Endothelial cell of umbilical vein (primary cell): ENCODE results near the gene MASP2. TPM values are rescaled to one million over a fixed set of nuclear protein-coding genes. Genes with fewer than 3 reads are reported as not detected.

ENCODE experiments used
- BruUV-seq: library from RNA; stranded (reverse); fragments of 400-500 nt; replicated peaks from 2 replicates; lab custom pipeline; 2021; lab: Mats Ljungman, UMichigan
- CTCF ChIA-PET: fragments of 300-600, 350-600 bp; sonication (Branson Sonifier 250); formaldehyde crosslinking; loops from one replicate; lab custom pipeline; 2021; ENCODE audit warnings: antibody characterized with exemption, inconsistent platforms; lab: Charles Lee
- POLR2A ChIA-PET: fragments of 300-600, 350-600 bp; sonication (Branson Sonifier 250); formaldehyde crosslinking; loops from one replicate; lab custom pipeline; 2021; ENCODE audit warnings: antibody characterized with exemption, inconsistent platforms; lab: Charles Lee
- DNase-seq: peaks from one replicate; pipeline ENCODE4 v3.0.0-alpha.2; 2011; ENCODE audit warnings: low read depth, low spot score
- FAIRE-seq: peaks from 2 replicates; lab custom pipeline; 2011; peaks lifted over from hg19 to GRCh38; lab: Jason Lieb, UNC
- H2AFZ ChIP-seq: 2 replicates; pipeline ENCODE4 v1.6.0; 2012; ENCODE audit warnings: low read depth, low read length, control low read depth, inconsistent platforms
- H3K27ac ChIP-seq: 2 replicates; pipeline ENCODE4 v1.5.1; 2011; ENCODE audit warnings: low read depth, mild to moderate bottlenecking, control low read depth, low read length, moderate library complexity; ENCODE audit not compliant: insufficient read depth
- H3K27me3 ChIP-seq, 2 experiments: 2 replicates each; pipeline versions ENCODE4 v1.6.0 to v1.6.1; 2011; ENCODE audit warnings: low read length in 2 of 2, mixed read lengths in 1 of 2; ENCODE audit not compliant: control insufficient read depth in 2 of 2, insufficient read depth in 2 of 2
- H3K36me3 ChIP-seq, 2 experiments: 2 replicates in 1 of 2; 3 replicates in 1 of 2; pipeline ENCODE4 v1.5.1; 2011; ENCODE audit warnings: low read length in 2 of 2, mild to moderate bottlenecking in 1 of 2, moderate library complexity in 1 of 2; ENCODE audit not compliant: control insufficient read depth in 2 of 2, insufficient read depth in 2 of 2; ENCODE audit errors: extremely low read depth in 1 of 2
- H3K4me1 ChIP-seq: 3 replicates; pipeline ENCODE4 v1.5.1; 2011; ENCODE audit warnings: mild to moderate bottlenecking, low read length; ENCODE audit not compliant: control insufficient read depth, insufficient read depth; ENCODE audit errors: extremely low read depth
- H3K4me2 ChIP-seq: 2 replicates; pipeline ENCODE4 v1.6.1; 2011; ENCODE audit warnings: low read length, control low read depth, mixed read lengths; ENCODE audit not compliant: insufficient read depth
- H3K4me3 ChIP-seq, 3 experiments: fragments of 200-600 bp in 1 of 3; sonication (generic), shearing (Covaris generic) in 1 of 3; replicated peaks in 1 of 3; 2 replicates each; pipeline ENCODE4 v1.5.1; 2011 to 2016; ENCODE audit warnings: control low read depth in 3 of 3, low read length in 3 of 3, mild to moderate bottlenecking in 2 of 3, inconsistent platforms in 1 of 3, low read depth in 1 of 3, moderate library complexity in 1 of 3; ENCODE audit not compliant: insufficient read depth in 1 of 3
- H3K79me2 ChIP-seq: 2 replicates; pipeline ENCODE4 v1.6.0; 2012; ENCODE audit warnings: low read length, inconsistent platforms; ENCODE audit not compliant: control insufficient read depth, insufficient read depth
- H3K9ac ChIP-seq: replicated peaks from 2 replicates; pipeline ENCODE3; 2011; ENCODE audit warnings: low read length, control low read depth; ENCODE audit not compliant: insufficient read depth; ENCODE audit errors: extremely low read depth
- H3K9me1 ChIP-seq: replicated peaks from 3 replicates; pipeline ENCODE4 v1.6.0; 2011; ENCODE audit warnings: mild to moderate bottlenecking, low read length; ENCODE audit not compliant: control insufficient read depth, insufficient read depth; ENCODE audit errors: extremely low read depth
- H3K9me3 ChIP-seq: replicated peaks from 2 replicates; pipeline ENCODE4 v1.5.1; 2012; ENCODE audit warnings: low read length, inconsistent platforms; ENCODE audit not compliant: control insufficient read depth, insufficient read depth
- H4K20me1 ChIP-seq: replicated peaks from 2 replicates; pipeline ENCODE3; 2011; ENCODE audit warnings: mild to moderate bottlenecking, low read length; ENCODE audit not compliant: control insufficient read depth, insufficient read depth; ENCODE audit errors: extremely low read depth
- EZH2 ChIP-seq: IDR thresholded peaks from 2 replicates; pipeline ENCODE4 v1.6.1; 2012; ENCODE audit warnings: borderline replicate concordance, low read depth, mild to moderate bottlenecking, moderate library complexity, low read length, inconsistent platforms; ENCODE audit not compliant: severe bottlenecking
- FOS ChIP-seq: IDR thresholded peaks from 2 replicates; pipeline ENCODE4 v1.6.1; 2011; ENCODE audit warnings: mild to moderate bottlenecking, low read length, moderate library complexity, borderline replicate concordance; ENCODE audit not compliant: insufficient read depth
- GATA2 ChIP-seq: IDR thresholded peaks from 2 replicates; pipeline ENCODE4 v1.7.0; 2011; ENCODE audit warnings: low read depth, mild to moderate bottlenecking, moderate library complexity, mixed read lengths, low read length; ENCODE audit not compliant: insufficient read length, insufficient read depth
- JUN ChIP-seq: IDR thresholded peaks from 2 replicates; pipeline ENCODE4 v1.6.1; 2011; ENCODE audit warnings: borderline replicate concordance, low read depth; ENCODE audit not compliant: insufficient read length, insufficient read depth
- MYC ChIP-seq: IDR thresholded peaks from one replicate; pipeline ENCODE4 v1.6.1; 2011; ENCODE audit warnings: mild to moderate bottlenecking, low read depth, low read length
- POLR2A ChIP-seq: IDR thresholded peaks from 2 replicates; pipeline ENCODE4 v1.6.1; 2012; ENCODE audit warnings: low read depth, mild to moderate bottlenecking, control low read depth, low read length
- POLR2AphosphoS5 ChIP-seq: IDR thresholded peaks from 2 replicates; pipeline ENCODE4 v1.6.1; 2012; ENCODE audit warnings: low read depth, mild to moderate bottlenecking, control low read depth, low read length, moderate library complexity; ENCODE audit not compliant: insufficient read depth
- dilution Hi-C: fragments of 300-500 bp; cut with MboI; formaldehyde crosslinking; loops from one replicate; pipeline ENCODE4 v1.15.0; 2019; ENCODE audit warnings: low sequenced_read_pairs; ENCODE audit not compliant: extremely low pct_ligation_motif_present
- intact Hi-C: fragments of 100-400 bp; cut with micrococcal nuclease; formaldehyde crosslinking; loops from one replicate; pipeline ENCODE4 v1.10.0; 2022
- polyA plus RNA-seq, 4 experiments: library from polyadenylated mRNA; depleted of rRNA in 3 of 4; stranded (reverse) in 3 of 4; unstranded in 1 of 4; fragments of >200 nt; gene quantifications; 2 replicates each; pipeline versions ENCODE4 v1.2.1 to v1.2.3, GENCODE V29; 2011 to 2012; ENCODE audit warnings: missing spikeins in 1 of 4
- total RNA-seq: library from RNA; stranded (reverse); gene quantifications from 2 replicates; pipeline ENCODE4 v1.2.3, GENCODE V29; 2021
- TF ChIP-seq, protein P1 (sequence below): IDR thresholded peaks from 2 replicates; pipeline ENCODE4 v1.6.1; 2011; ENCODE audit not compliant: insufficient read depth, insufficient read length
- TF ChIP-seq, protein P2 (sequence below), 2 donors: IDR thresholded peaks; 1 replicate in 1 of 2; 2 replicates in 1 of 2; pipeline ENCODE4 v1.5.1; 2011; ENCODE audit warnings: low read length in 2 of 2, mild to moderate bottlenecking in 2 of 2, moderate library complexity in 2 of 2, control low read depth in 1 of 2, inconsistent platforms in 1 of 2, low read depth in 1 of 2; ENCODE audit not compliant: insufficient read depth in 1 of 2; ENCODE audit errors: extremely low read depth in 1 of 2

The MASP2 gene
- total and polyA plus RNA-seq, 2 donors (not counting 3 experiments of a cell fraction or from before 2014, with no cell fraction given), result 0.53 TPM; not detected in 1

DNA sequence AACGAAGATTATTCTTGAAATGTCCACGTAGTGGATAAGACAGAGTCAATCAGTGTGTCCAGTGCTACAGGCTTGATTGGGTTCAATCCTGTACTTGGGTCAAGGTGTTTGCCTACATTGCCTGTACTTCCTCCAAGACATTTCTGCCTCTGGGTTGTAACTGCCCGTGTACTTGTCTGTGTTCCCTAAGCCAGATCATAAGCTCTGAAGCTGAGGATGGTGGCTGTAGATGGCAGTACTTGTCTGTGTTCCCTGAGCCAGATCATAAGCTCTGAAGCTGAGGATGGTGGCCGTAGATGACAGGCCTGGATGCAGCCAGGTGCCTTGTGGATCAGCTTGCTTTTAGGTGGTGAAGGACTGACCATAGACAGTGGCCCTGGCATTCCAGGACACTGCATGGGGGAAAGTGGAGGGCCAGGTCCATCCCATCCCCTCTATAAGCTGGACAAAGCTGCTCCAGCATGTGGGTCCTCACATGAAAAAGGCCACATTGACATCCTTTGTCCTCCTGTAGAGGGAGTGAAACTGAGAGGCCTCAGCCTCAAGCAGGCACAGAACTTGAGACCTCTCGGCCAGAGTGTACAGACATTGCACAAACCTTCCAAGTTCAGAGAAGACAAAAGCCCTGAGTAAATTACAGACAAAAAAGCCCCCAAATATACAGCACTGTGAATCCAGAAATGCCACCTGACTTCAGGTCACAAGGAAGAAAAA is 14.8 kb upstream of the MASP2 start:
- no peak overlapping the region for H3K27ac ChIP-seq
- peaks cover 4 to 15% of the 10 kb centered on the region in 2 experiments for H3K36me3 ChIP-seq
- no peaks in the 10 kb centered on the region for H4K20me1 ChIP-seq
- intact Hi-C loops (loop anchor here (5.0 kb wide), 1 partner anchor 35 kb away; the partner anchor contains the start of gene EXOSC10), dilution Hi-C loops (no loop called here)
- no peak overlapping the region for H3K9ac ChIP-seq
- BruUV-seq, result no TSS peak
- no peak overlapping the region for H3K4me3 ChIP-seq
- no peaks in the 10 kb centered on the region for H3K9me1 ChIP-seq
- DNase-seq (no peak), FAIRE-seq (no peak)
- H3K4me2 ChIP-seq, result no peak overlapping the region
- ChIA-PET CTCF (interaction anchor here (4.1 kb wide), 1 partner anchor 24 kb away, joined by 69 read pairs; no protein-coding TSS in a partner anchor), POLR2A (no interaction called here)
- H3K27me3 ChIP-seq, result no peaks in the 10 kb centered on the region
- H3K4me1 ChIP-seq, result peaks cover 13% of the 10 kb centered on the region
- peaks cover 20% of the 10 kb centered on the region for H3K79me2 ChIP-seq
- no peak overlapping the region for H2AFZ ChIP-seq
- H3K9me3 ChIP-seq, result no peaks in the 10 kb centered on the region
- no peak for TF ChIP-seq JUN
- TF ChIP-seq, protein P1, sequence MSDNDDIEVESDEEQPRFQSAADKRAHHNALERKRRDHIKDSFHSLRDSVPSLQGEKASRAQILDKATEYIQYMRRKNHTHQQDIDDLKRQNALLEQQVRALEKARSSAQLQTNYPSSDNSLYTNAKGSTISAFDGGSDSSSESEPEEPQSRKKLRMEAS, result no peak
- no peak for TF ChIP-seq FOS
- TF ChIP-seq GATA2, result no peak
- no peak for TF ChIP-seq EZH2
- TF ChIP-seq, protein P2, sequence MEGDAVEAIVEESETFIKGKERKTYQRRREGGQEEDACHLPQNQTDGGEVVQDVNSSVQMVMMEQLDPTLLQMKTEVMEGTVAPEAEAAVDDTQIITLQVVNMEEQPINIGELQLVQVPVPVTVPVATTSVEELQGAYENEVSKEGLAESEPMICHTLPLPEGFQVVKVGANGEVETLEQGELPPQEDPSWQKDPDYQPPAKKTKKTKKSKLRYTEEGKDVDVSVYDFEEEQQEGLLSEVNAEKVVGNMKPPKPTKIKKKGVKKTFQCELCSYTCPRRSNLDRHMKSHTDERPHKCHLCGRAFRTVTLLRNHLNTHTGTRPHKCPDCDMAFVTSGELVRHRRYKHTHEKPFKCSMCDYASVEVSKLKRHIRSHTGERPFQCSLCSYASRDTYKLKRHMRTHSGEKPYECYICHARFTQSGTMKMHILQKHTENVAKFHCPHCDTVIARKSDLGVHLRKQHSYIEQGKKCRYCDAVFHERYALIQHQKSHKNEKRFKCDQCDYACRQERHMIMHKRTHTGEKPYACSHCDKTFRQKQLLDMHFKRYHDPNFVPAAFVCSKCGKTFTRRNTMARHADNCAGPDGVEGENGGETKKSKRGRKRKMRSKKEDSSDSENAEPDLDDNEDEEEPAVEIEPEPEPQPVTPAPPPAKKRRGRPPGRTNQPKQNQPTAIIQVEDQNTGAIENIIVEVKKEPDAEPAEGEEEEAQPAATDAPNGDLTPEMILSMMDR (IDR thresholded peaks at IDR 0.05; ENCODE audit: extremely low read depth in 1 of 2, insufficient read depth in 1 of 2, low read depth in 1 of 2, low read length in 2 of 2), result no peak
- TF ChIP-seq POLR2A, result no peak
- TF ChIP-seq POLR2AphosphoS5, result no peak
- no peak for TF ChIP-seq MYC
